GM19455 (cell line): Measurements from ENCODE around the gene TMC6.
"Not testable (repeated sequence)": the region's sequence is repeated elsewhere in the genome, so short reads cannot be mapped to it uniquely, and the experiment has no call there.

Experiments
- ATAC-seq: cut with Tn5 transposase; IDR thresholded peaks from one replicate; pipeline ENCODE4 v1.9.1; 2021; ENCODE audit not compliant: unreplicated experiment

The TMC6 gene

GRCh38 chr17:78125138-78125913 lies 3.2 kb downstream of the TMC6 start:
- ATAC-seq, result no peak

GRCh38 chr17:78124836-78125137 lies 3.8 kb downstream of the TMC6 start:
- ATAC-seq, result no peak

- no peak for ATAC-seq
These were observed 4.3 kb downstream of the TMC6 start for GRCh38 chr17:78124081-78124835.

GRCh38 chr17:78123258-78123929 lies 5.2 kb downstream of the TMC6 start:
- ATAC-seq, result no peak

- no peak for ATAC-seq
These were observed 5.7 kb downstream of the TMC6 start for GRCh38 chr17:78122931-78123249.

GRCh38 chr17:78122216-78122930 lies 6.2 kb downstream of the TMC6 start:
- ATAC-seq, result no peak

GRCh38 chr17:78121801-78122215 lies 6.7 kb downstream of the TMC6 start:
- no peak for ATAC-seq

GRCh38 chr17:78120971-78121800 lies 7.4 kb downstream of the TMC6 start:
- ATAC-seq, result no peak

GRCh38 chr17:78120537-78120936 lies 8.0 kb downstream of the TMC6 start:
- ATAC-seq, result no peak

- no peak for ATAC-seq
These were observed 9.7 kb downstream of the TMC6 start for GRCh38 chr17:78118801-78119241.

- ATAC-seq, result no peak
These were observed 11.3 kb downstream of the TMC6 start for GRCh38 chr17:78117027-78117981.

- no peak for ATAC-seq
These were observed 12.1 kb downstream of the TMC6 start for GRCh38 chr17:78116411-78116810.

- ATAC-seq, result not testable (repeated sequence)
These were observed 12.8 kb downstream of the TMC6 start for GRCh38 chr17:78115803-78116202.

GRCh38 chr17:78114831-78115723 lies 13.5 kb downstream of the TMC6 start:
- no peak for ATAC-seq

- no peak for ATAC-seq
These were observed 14.5 kb downstream of the TMC6 start for GRCh38 chr17:78113804-78114785.

GRCh38 chr17:78112518-78113471 lies 15.8 kb downstream of the TMC6 start:
- ATAC-seq, result no peak
